ENCODE results near the gene APOB. TPM values are rescaled to one million over a fixed set of nuclear protein-coding genes. Genes with fewer than 3 reads are reported as not detected.

APOB gene
- total and polyA plus RNA-seq, 2 of the 13 experiments (the other 11 are each of a cell fraction or from before 2014, with no cell fraction given): 1,569 to 2,515 TPM

- TF ChIP-seq NR2F1 (CRISPR knock-in tag; IDR thresholded peaks at IDR 0.05) (peak; percentile 100), ARHGAP35 (CRISPR knock-in tag; IDR thresholded peaks at IDR 0.05; ENCODE audit: borderline replicate concordance) (peak; percentile 87; the same call in 1 of the 2 replicates), ZGPAT (CRISPR knock-in tag; IDR thresholded peaks at IDR 0.05) (peak; percentile 99), THAP8 (CRISPR knock-in tag; IDR thresholded peaks at IDR 0.05; ENCODE audit: borderline replicate concordance) (peak; percentile 94; the same call in 1 of the 2 replicates), MZF1 (CRISPR knock-in tag; IDR thresholded peaks at IDR 0.05; ENCODE audit: borderline replicate concordance) (0 out of 2 replicates have a peak, but pooled peaks have one; percentile 37), HHEX (CRISPR knock-in tag; IDR thresholded peaks at IDR 0.05) (peak; percentile 87; the same call in 1 of the 2 replicates), TBX3 (IDR thresholded peaks at IDR 0.05; ENCODE audit: borderline replicate concordance) (peak; percentile 88), ZNF230 (CRISPR knock-in tag; IDR thresholded peaks at IDR 0.05) (peak; percentile 85; the same call in 1 of the 2 replicates), ZBTB46 (CRISPR knock-in tag; IDR thresholded peaks at IDR 0.05; ENCODE audit: borderline replicate concordance) (no peak; the same call in 1 of the 2 replicates), SP140L (CRISPR knock-in tag; IDR thresholded peaks at IDR 0.05; ENCODE audit: borderline replicate concordance) (peak; percentile 97; the same call in 1 of the 2 replicates), ZNF841 (CRISPR knock-in tag; IDR thresholded peaks at IDR 0.05; ENCODE audit: borderline replicate concordance) (no peak; the same call in 1 of the 2 replicates), SYNCRIP (IDR thresholded peaks at IDR 0.05; ENCODE audit: insufficient read depth, low read depth, low read length) (no peak), FUBP1 (CRISPR knock-in tag; IDR thresholded peaks at IDR 0.05; ENCODE audit: borderline replicate concordance) (peak; percentile 99; the same call in 1 of the 2 replicates)
- TF ChIP-seq, protein P1, sequence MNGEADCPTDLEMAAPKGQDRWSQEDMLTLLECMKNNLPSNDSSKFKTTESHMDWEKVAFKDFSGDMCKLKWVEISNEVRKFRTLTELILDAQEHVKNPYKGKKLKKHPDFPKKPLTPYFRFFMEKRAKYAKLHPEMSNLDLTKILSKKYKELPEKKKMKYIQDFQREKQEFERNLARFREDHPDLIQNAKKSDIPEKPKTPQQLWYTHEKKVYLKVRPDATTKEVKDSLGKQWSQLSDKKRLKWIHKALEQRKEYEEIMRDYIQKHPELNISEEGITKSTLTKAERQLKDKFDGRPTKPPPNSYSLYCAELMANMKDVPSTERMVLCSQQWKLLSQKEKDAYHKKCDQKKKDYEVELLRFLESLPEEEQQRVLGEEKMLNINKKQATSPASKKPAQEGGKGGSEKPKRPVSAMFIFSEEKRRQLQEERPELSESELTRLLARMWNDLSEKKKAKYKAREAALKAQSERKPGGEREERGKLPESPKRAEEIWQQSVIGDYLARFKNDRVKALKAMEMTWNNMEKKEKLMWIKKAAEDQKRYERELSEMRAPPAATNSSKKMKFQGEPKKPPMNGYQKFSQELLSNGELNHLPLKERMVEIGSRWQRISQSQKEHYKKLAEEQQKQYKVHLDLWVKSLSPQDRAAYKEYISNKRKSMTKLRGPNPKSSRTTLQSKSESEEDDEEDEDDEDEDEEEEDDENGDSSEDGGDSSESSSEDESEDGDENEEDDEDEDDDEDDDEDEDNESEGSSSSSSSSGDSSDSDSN (CRISPR knock-in tag; IDR thresholded peaks at IDR 0.05): peak; percentile 71
- TF ChIP-seq, protein P2, sequence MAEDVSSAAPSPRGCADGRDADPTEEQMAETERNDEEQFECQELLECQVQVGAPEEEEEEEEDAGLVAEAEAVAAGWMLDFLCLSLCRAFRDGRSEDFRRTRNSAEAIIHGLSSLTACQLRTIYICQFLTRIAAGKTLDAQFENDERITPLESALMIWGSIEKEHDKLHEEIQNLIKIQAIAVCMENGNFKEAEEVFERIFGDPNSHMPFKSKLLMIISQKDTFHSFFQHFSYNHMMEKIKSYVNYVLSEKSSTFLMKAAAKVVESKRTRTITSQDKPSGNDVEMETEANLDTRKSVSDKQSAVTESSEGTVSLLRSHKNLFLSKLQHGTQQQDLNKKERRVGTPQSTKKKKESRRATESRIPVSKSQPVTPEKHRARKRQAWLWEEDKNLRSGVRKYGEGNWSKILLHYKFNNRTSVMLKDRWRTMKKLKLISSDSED (CRISPR knock-in tag; IDR thresholded peaks at IDR 0.05): 0 out of 2 replicates have a peak, but pooled peaks have one; percentile 30
- TF ChIP-seq, protein P3, sequence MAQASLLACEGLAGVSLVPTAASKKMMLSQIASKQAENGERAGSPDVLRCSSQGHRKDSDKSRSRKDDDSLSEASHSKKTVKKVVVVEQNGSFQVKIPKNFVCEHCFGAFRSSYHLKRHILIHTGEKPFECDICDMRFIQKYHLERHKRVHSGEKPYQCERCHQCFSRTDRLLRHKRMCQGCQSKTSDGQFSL (CRISPR knock-in tag; IDR thresholded peaks at IDR 0.05): peak; percentile 38; the same call in 1 of the 2 replicates
Observed at GRCh38 chr2:21042958-21043743, 722 bp downstream of the APOB start (continued).

All from HepG2 (cell line).